HG02610 (cell line): ENCODE results near the gene CD70.
"Not testable (repeated sequence)": the region's sequence is repeated elsewhere in the genome, so short reads cannot be mapped to it uniquely, and the experiment has no call there.

Source experiments
- ATAC-seq: cut with Tn5 transposase; IDR thresholded peaks from one replicate; pipeline ENCODE4 v1.9.1; 2021; ENCODE audit warnings: mild to moderate bottlenecking, moderate library complexity; ENCODE audit not compliant: unreplicated experiment

The CD70 gene

GRCh38 chr19:6598254-6598892 is 7.4 kb upstream of the CD70 start:
- not testable (repeated sequence) for ATAC-seq

GRCh38 chr19:6597471-6598253 is 6.7 kb upstream of the CD70 start:
- ATAC-seq: not testable (repeated sequence)

GRCh38 chr19:6596621-6597020 is 5.7 kb upstream of the CD70 start:
- no peak for ATAC-seq

GRCh38 chr19:6593651-6594416 is 2.9 kb upstream of the CD70 start:
- ATAC-seq: no peak

GRCh38 chr19:6590258-6590826 is 608 bp downstream of the CD70 start:
- ATAC-seq: no peak

- ATAC-seq: no peak
Measured at GRCh38 chr19:6589711-6590257, 1.2 kb downstream of the CD70 start.

GRCh38 chr19:6588508-6589345 is 2.2 kb downstream of the CD70 start:
- ATAC-seq: no peak

GRCh38 chr19:6587998-6588507 is 2.9 kb downstream of the CD70 start:
- ATAC-seq: no peak

- ATAC-seq: no peak
Measured at GRCh38 chr19:6587093-6587820, 3.7 kb downstream of the CD70 start.

GRCh38 chr19:6586726-6587092 is 4.2 kb downstream of the CD70 start:
- no peak for ATAC-seq

GRCh38 chr19:6586056-6586455 is 4.9 kb downstream of the CD70 start:
- no peak for ATAC-seq

GRCh38 chr19:6582515-6583484 is 8.2 kb downstream of the CD70 start:
- not testable (repeated sequence) for ATAC-seq

GRCh38 chr19:6580313-6580712 is 10.6 kb downstream of the CD70 start:
- ATAC-seq: no peak

- no peak for ATAC-seq
Measured at GRCh38 chr19:6579450-6580178, 11.3 kb downstream of the CD70 start.

- peak; percentile 74 for ATAC-seq
Measured at GRCh38 chr19:6577476-6578125, 13.3 kb downstream of the CD70 start.

- ATAC-seq: no peak
Measured at GRCh38 chr19:6576869-6577475, 14.0 kb downstream of the CD70 start.

GRCh38 chr19:6573350-6573749 is 17.6 kb downstream of the CD70 start:
- ATAC-seq: no peak
